H1 (cell line): ENCODE data around the gene MVK. TPM values are rescaled to one million over a fixed set of nuclear protein-coding genes. Genes with fewer than 3 reads are reported as not detected.

Experiments
- CTCF ChIA-PET: fragments of 300-600 bp; sonication (Branson Sonifier 250); formaldehyde crosslinking; loops from one replicate; lab custom pipeline; 2021; ENCODE audit not compliant: partially characterized antibody; lab: Charles Lee
- POLR2A ChIA-PET: fragments of 300-600 bp; sonication (Branson Sonifier 250); formaldehyde crosslinking; loops from one replicate; lab custom pipeline; 2021; ENCODE audit warnings: inconsistent platforms; ENCODE audit not compliant: partially characterized antibody; lab: Charles Lee
- DNase-seq, 2 experiments: peaks; one replicate each; pipeline versions ENCODE4 v3.0.0 to v3.0.0-alpha.2; 2010 to 2022; ENCODE audit warnings: low spot score in 2 of 2, low read depth in 1 of 2, mixed read lengths in 1 of 2
- FAIRE-seq: peaks from 2 replicates; lab custom pipeline; 2011; peaks lifted over from hg19 to GRCh38; lab: Jason Lieb, UNC
- H2AFZ ChIP-seq: 2 replicates; pipeline ENCODE4 v1.8.1; 2012; ENCODE audit warnings: low read length, inconsistent platforms
- H2AK5ac ChIP-seq: 2 replicates; pipeline ENCODE4 v1.6.1; 2013; ENCODE audit warnings: low read depth, low read length
- H2BK120ac ChIP-seq: replicated peaks from 2 replicates; pipeline ENCODE3; 2013; ENCODE audit warnings: low read depth, low read length, inconsistent platforms
- H2BK12ac ChIP-seq: 2 replicates; pipeline ENCODE4 v1.6.1; 2013; ENCODE audit warnings: low read depth, low read length
- H2BK15ac ChIP-seq: 2 replicates; pipeline ENCODE4 v1.6.1; 2013; ENCODE audit warnings: low read length
- H2BK20ac ChIP-seq: 2 replicates; pipeline ENCODE4 v1.6.1; 2013; ENCODE audit warnings: low read length
- H2BK5ac ChIP-seq: 2 replicates; pipeline ENCODE4 v1.6.1; 2013; ENCODE audit warnings: low read depth, low read length
- H3K14ac ChIP-seq: 2 replicates; pipeline ENCODE4 v1.6.1; 2013; ENCODE audit warnings: inconsistent platforms; ENCODE audit not compliant: insufficient read length
- H3K18ac ChIP-seq: 2 replicates; pipeline ENCODE4 v1.6.1; 2013; ENCODE audit warnings: low read length; ENCODE audit errors: extremely low read depth
- H3K23ac ChIP-seq: 2 replicates; pipeline ENCODE4 v1.6.1; 2013; ENCODE audit warnings: inconsistent platforms; ENCODE audit not compliant: insufficient read length
- H3K23me2 ChIP-seq: 2 replicates; pipeline ENCODE4 v1.6.1; 2013; ENCODE audit warnings: low read depth, low read length
- H3K27ac ChIP-seq: 2 replicates; pipeline ENCODE4 v1.6.1; 2011; ENCODE audit warnings: low read depth, low read length, inconsistent platforms
- H3K27me3 ChIP-seq, 4 experiments: replicated peaks in 1 of 4; 1 replicate in 1 of 4; 2 replicates in 3 of 4; pipeline versions ENCODE4 v1.6.1 to v1.8.1; 2011 to 2013; ENCODE audit warnings: low read length in 3 of 4, mild to moderate bottlenecking in 3 of 4, inconsistent platforms in 2 of 4, mixed read lengths in 2 of 4, moderate library complexity in 1 of 4; ENCODE audit not compliant: control insufficient read depth in 3 of 4, insufficient read depth in 3 of 4; ENCODE audit errors: extremely low read depth in 1 of 4
- H3K36me3 ChIP-seq, 4 experiments: 2 replicates each; pipeline versions ENCODE4 v1.6.1 to v1.8.1; 2011 to 2013; ENCODE audit warnings: mild to moderate bottlenecking in 4 of 4, low read length in 3 of 4, moderate library complexity in 2 of 4, control low read depth in 1 of 4, inconsistent platforms in 1 of 4; ENCODE audit not compliant: insufficient read depth in 4 of 4, control insufficient read depth in 2 of 4
- H3K4ac ChIP-seq: replicated peaks from 2 replicates; pipeline ENCODE3; 2013; ENCODE audit warnings: low read length, low read depth, mixed read lengths, inconsistent platforms; ENCODE audit not compliant: insufficient read length
- H3K4me1 ChIP-seq, 4 experiments: replicated peaks in 1 of 4; 1 replicate in 1 of 4; 2 replicates in 3 of 4; pipeline versions ENCODE4 v1.6.1 to v1.8.1; 2011 to 2013; ENCODE audit warnings: low read length in 3 of 4, inconsistent platforms in 2 of 4, mixed read lengths in 1 of 4; ENCODE audit not compliant: insufficient read depth in 4 of 4, control insufficient read depth in 3 of 4
- H3K4me2 ChIP-seq, 2 experiments: 2 replicates each; pipeline versions ENCODE4 v1.6.1 to v1.8.1; 2011 to 2013; ENCODE audit warnings: low read depth in 2 of 2, low read length in 2 of 2, control low read depth in 1 of 2, inconsistent platforms in 1 of 2, mild to moderate bottlenecking in 1 of 2; ENCODE audit not compliant: insufficient read depth in 1 of 2
- H3K4me3 ChIP-seq, 4 experiments: fragments of 200-600, 300-600 bp in 1 of 4; sonication (generic), shearing (Covaris generic), sonication (Bioruptor Twin) in 1 of 4; 2 replicates each; pipeline versions ENCODE4 v1.5.1 to v1.8.1; 2011 to 2016; ENCODE audit warnings: low read length in 4 of 4, low read depth in 3 of 4, control low read depth in 2 of 4, inconsistent platforms in 2 of 4, mild to moderate bottlenecking in 2 of 4, mixed read lengths in 1 of 4, moderate library complexity in 1 of 4; ENCODE audit not compliant: insufficient read depth in 2 of 4; ENCODE audit errors: extremely low read depth in 1 of 4
- H3K56ac ChIP-seq: replicated peaks from 2 replicates; pipeline ENCODE3; 2013; ENCODE audit warnings: low read depth, mild to moderate bottlenecking, mixed read lengths, low read length, inconsistent platforms; ENCODE audit not compliant: insufficient read length
- H3K79me1 ChIP-seq: 2 replicates; pipeline ENCODE4 v1.6.1; 2013; ENCODE audit warnings: low read depth, low read length, control low read depth
- H3K79me2 ChIP-seq, 2 experiments: 2 replicates each; pipeline versions ENCODE4 v1.6.1 to v1.8.1; 2012 to 2013; ENCODE audit warnings: low read length in 2 of 2, mild to moderate bottlenecking in 2 of 2, inconsistent platforms in 1 of 2; ENCODE audit not compliant: insufficient read depth in 2 of 2, control insufficient read depth in 1 of 2
- H3K9ac ChIP-seq, 4 experiments: replicated peaks in 1 of 4; 1 replicate in 1 of 4; 2 replicates in 3 of 4; pipeline versions ENCODE4 v1.6.1 to v1.8.1; 2011 to 2013; ENCODE audit warnings: low read depth in 3 of 4, low read length in 3 of 4, control low read depth in 2 of 4, mild to moderate bottlenecking in 2 of 4, moderate library complexity in 2 of 4, inconsistent platforms in 1 of 4; ENCODE audit errors: extremely low read depth in 1 of 4
- H3K9me3 ChIP-seq, 2 experiments: 2 replicates each; pipeline versions ENCODE4 v1.6.1 to v1.8.1; 2012 to 2013; ENCODE audit warnings: mild to moderate bottlenecking in 2 of 2, moderate library complexity in 2 of 2, control low read depth in 1 of 2, inconsistent platforms in 1 of 2, low read depth in 1 of 2, low read length in 1 of 2, mixed read lengths in 1 of 2; ENCODE audit not compliant: insufficient read depth in 2 of 2
- H4K20me1 ChIP-seq, 2 experiments: replicated peaks in 1 of 2; 2 replicates each; pipeline versions ENCODE3 to v1.8.1; 2011 to 2013; ENCODE audit warnings: inconsistent platforms in 2 of 2, low read length in 2 of 2, mild to moderate bottlenecking in 1 of 2; ENCODE audit not compliant: insufficient read depth in 2 of 2, control insufficient read depth in 1 of 2
- H4K5ac ChIP-seq: 2 replicates; pipeline ENCODE4 v1.6.1; 2013; ENCODE audit warnings: low read length, low read depth, mixed read lengths, inconsistent platforms; ENCODE audit not compliant: insufficient read length
- H4K8ac ChIP-seq: 2 replicates; pipeline ENCODE4 v1.8.0; 2013; ENCODE audit warnings: mild to moderate bottlenecking, moderate library complexity, low read length, inconsistent platforms; ENCODE audit not compliant: insufficient read depth; ENCODE audit errors: extremely low read depth
- H4K91ac ChIP-seq: replicated peaks from 2 replicates; pipeline ENCODE3; 2013; ENCODE audit warnings: low read length, mixed read lengths, inconsistent platforms; ENCODE audit not compliant: insufficient read length
- CREB1 ChIP-seq: IDR thresholded peaks from 2 replicates; pipeline ENCODE4 v1.6.1; 2012; ENCODE audit warnings: inconsistent platforms
- KDM5A ChIP-seq: fragments of 200-600 bp; IDR thresholded peaks from 2 replicates; pipeline ENCODE4 v1.7.1; 2012; ENCODE audit warnings: mild to moderate bottlenecking, low read length, inconsistent platforms, mixed read lengths
- SRF ChIP-seq: IDR thresholded peaks from 2 replicates; pipeline ENCODE4 v1.6.1; 2011; ENCODE audit warnings: mild to moderate bottlenecking, low read depth, low read length, moderate library complexity
- SUZ12 ChIP-seq: fragments of 200-600 bp; sonication (generic); IDR thresholded peaks from 2 replicates; pipeline ENCODE4 v1.6.1; 2012; ENCODE audit warnings: mild to moderate bottlenecking, inconsistent platforms, low read length, moderate library complexity, mixed read lengths
- YY1 ChIP-seq: IDR thresholded peaks from 2 replicates; pipeline ENCODE4 v1.6.1; 2011; ENCODE audit warnings: low read depth, mild to moderate bottlenecking, low read length
- WGBS, 2 experiments: shearing (Covaris generic) in 1 of 2; methylation state at CpG; one replicate each; pipeline versions ENCODE4 v1.1.6 to v1.1.7; 2013 to 2015; ENCODE audit warnings: low lambda C conversion rate in 2 of 2, mixed read lengths in 2 of 2, inconsistent platforms in 1 of 2, low coverage in 1 of 2, missing lambda C conversion rate in 1 of 2; ENCODE audit not compliant: insufficient replicate concordance in 2 of 2, insufficient coverage in 1 of 2, insufficient read length in 1 of 2; ENCODE audit errors: extremely low coverage in 1 of 2, missing lambda C conversion rate in 1 of 2; 5-methylcytosine and 5-hydroxymethylcytosine counted together
- polyA plus RNA-seq, 7 experiments: library from polyadenylated mRNA; depleted of rRNA in 3 of 7; stranded (reverse) in 5 of 7; unstranded in 2 of 7; fragments of >200 nt in 5 of 7; fragments of 200-250 nt in 2 of 7; gene quantifications; 1 replicate in 5 of 7; 2 replicates in 1 of 7; 4 replicates in 1 of 7; pipeline versions ENCODE4 v1.2.1 to v1.2.3, GENCODE V29; 2011 to 2013; ENCODE audit warnings: missing spikeins in 2 of 7, mixed read lengths in 2 of 7
- total RNA-seq: library from RNA; stranded (reverse); fragmentation: NEBNext Ultra II Directional; extraction: Animal tissue kit (Norgen Biotek cat#: 25700); gene quantifications from 2 replicates; pipeline ENCODE4 v1.2.1, GENCODE V29; 2021
- TF ChIP-seq, protein P1 (sequence below): IDR thresholded peaks from 2 replicates; pipeline ENCODE4 v1.6.1; 2012; ENCODE audit warnings: inconsistent platforms

MVK gene
- total and polyA plus RNA-seq, 2 of the 8 experiments (the other 6 are each of a cell fraction or from before 2014, with no cell fraction given), result 15.7 to 20.9 TPM

DNA sequence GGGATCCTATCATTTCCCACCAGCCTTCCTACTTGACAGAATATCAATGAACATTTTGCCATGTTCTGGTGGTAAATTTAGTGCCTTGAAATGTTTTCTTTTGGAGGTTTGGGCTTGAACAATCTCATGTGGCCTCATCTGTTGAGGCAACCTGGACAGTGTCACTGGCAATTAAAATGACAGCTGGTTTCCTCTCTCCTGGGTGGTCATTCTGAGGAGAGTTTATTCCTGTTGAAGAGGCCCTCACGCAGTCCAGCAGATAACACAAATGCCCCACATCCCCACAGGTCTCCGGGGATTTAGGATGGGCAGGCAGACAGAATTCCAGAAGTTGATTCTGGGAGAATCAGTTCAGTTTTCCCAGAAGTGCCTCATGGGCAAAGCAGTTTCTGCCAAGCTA, 42.2 kb upstream of the MVK start:
- Histone ChIP-seq H2BK15ac (no peak overlapping the region), H3K36me3 (peaks cover 0 to 3% (median 0%) of the 10 kb centered on the region in 4 experiments; a peak in 1 of 8 replicates), H3K4me3 (no peak overlapping the region), H2AFZ (no peak overlapping the region), H3K18ac (no peak overlapping the region), H3K9ac (no peak overlapping the region), H2AK5ac (no peak overlapping the region), H3K4ac (no peak overlapping the region), H3K23me2 (no peaks in the 10 kb centered on the region), H3K56ac (no peak overlapping the region), H3K4me1 (peaks cover 0 to 6% (median 2%) of the 10 kb centered on the region in 4 experiments; a peak in 4 of 7 replicates), H4K8ac (no peak overlapping the region), H2BK12ac (no peak overlapping the region), H3K23ac (no peak overlapping the region), H4K91ac (no peak overlapping the region), H3K9me3 (no peaks in the 10 kb centered on the region), H2BK120ac (no peak overlapping the region), H3K79me1 (no peaks in the 10 kb centered on the region), H4K5ac (no peak overlapping the region), H2BK5ac (no peak overlapping the region), H4K20me1 (no peaks in the 10 kb centered on the region), H3K27me3 (no peaks in the 10 kb centered on the region), H3K27ac (no peak overlapping the region), H3K14ac (no peak overlapping the region), H3K79me2 (no peaks in the 10 kb centered on the region), H3K4me2 (no peak overlapping the region), H2BK20ac (no peak overlapping the region)
- TF ChIP-seq SUZ12, result no peak
- no peak for TF ChIP-seq KDM5A
- no peak for TF ChIP-seq YY1
- TF ChIP-seq SRF, result no peak
- no peak for TF ChIP-seq CREB1
- TF ChIP-seq, protein P1, sequence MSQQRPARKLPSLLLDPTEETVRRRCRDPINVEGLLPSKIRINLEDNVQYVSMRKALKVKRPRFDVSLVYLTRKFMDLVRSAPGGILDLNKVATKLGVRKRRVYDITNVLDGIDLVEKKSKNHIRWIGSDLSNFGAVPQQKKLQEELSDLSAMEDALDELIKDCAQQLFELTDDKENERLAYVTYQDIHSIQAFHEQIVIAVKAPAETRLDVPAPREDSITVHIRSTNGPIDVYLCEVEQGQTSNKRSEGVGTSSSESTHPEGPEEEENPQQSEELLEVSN, result no peak
- no peak for FAIRE-seq
- ChIA-PET CTCF (interaction anchor here (0.9 to 1.9 kb wide), 2 partner anchors 13 to 24 kb away, joined by 3 to 8 read pairs; no protein-coding TSS in a partner anchor), POLR2A (interaction anchor here (0.8 kb wide), 1 partner anchor 22 kb away, joined by 3 read pairs; no protein-coding TSS in a partner anchor)
- 97% methylated on average over 2 of the region's 2 CpGs; no CpG with 5 or more reads in 1 of the 2 experiments for WGBS, 2 experiments
- DNase-seq, result no peak
